ENCODE results near the gene KLK5. TPM values are rescaled to one million over a fixed set of nuclear protein-coding genes. Genes with fewer than 3 reads are reported as not detected.

The KLK5 gene
- total and polyA plus RNA-seq, 4 donors, result 0.44 to 2.5 (median 0.86) TPM

DNA sequence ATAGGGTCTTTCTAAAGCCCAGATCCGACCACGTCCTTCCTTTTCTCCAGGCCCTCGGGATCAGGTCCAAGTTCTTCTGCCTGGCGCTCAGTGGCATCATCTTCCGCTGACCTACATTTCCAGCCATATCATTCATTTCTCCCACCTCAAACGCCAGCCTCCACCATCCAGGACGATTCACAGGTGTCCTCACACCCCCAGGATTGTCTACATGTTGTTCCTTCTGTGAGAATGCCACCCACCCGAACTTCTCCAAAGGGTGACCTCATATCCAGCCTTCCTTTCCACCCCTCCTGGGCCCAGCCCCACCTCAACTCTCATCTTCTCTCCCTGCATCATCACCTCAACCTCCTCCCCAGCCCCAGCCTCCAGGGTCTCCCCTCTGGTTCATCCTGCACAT, 4.7 kb upstream of the KLK5 start:
- H3K36me3 ChIP-seq (ENCODE audit: control insufficient read depth, insufficient read depth, low read length), result no peaks in the 10 kb centered on the region
- H3K4me1 ChIP-seq (ENCODE audit: control insufficient read depth, insufficient read depth, low read length), result no peaks in the 10 kb centered on the region
- no peak overlapping the region for H3K4me3 ChIP-seq (ENCODE audit: low read depth, low read length)
- H3K9me3 ChIP-seq (ENCODE audit: control insufficient read depth, insufficient read depth, low read length), result no peaks in the 10 kb centered on the region
- H3K27ac ChIP-seq (ENCODE audit: low read depth, low read length), result no peak overlapping the region
- WGBS (ENCODE audit: insufficient coverage), result 79% methylated on average over 8 of the region's 8 CpGs
- no peak for DNase-seq (ENCODE audit: low read depth in 4 of 6, low spot score in 6 of 6)
- H3K27me3 ChIP-seq (ENCODE audit: control insufficient read depth, insufficient read depth, low read length), result peaks cover 3% of the 10 kb centered on the region

DNA sequence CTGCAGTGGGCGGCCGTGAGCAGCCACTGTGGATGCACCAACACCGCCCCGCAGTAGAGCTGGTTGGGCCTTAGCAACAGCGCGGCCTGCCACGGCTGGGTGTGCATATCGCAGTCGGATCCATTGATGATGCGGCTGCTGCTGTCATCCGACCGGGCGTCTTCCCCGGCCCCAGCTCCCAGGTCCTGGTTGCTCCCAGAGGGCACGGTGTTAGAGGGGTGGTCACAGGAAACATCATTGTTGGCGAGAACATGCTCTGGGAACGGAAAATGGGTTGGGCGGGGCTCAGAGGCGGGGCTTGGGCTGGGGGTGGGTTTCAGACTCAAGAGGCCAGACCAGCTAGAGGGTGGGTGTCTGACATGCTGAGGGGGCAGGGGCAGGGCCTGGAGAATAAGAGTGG, 3.0 kb downstream of the KLK5 start:
- WGBS (ENCODE audit: insufficient coverage), result 35% methylated on average over 19 of the region's 19 CpGs

DNA sequence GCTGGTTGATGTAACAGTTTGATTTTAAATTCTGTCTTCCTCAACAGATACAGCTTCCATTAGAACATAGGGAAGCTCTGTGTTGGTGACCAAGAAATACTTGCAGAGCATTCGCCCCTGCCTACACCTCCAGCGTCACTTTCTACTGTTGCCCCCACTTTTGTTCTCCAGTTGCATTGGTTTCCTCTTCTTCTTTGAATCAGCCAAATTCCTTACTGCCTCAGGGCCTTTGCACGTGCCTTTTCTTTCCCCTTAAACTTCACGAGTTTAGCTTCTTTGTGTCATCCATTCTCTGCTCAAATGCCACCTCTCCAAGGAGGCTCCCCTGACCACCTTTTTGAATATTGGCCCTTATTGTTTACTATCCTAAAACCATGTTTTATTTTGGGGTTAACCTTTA, 5.7 kb downstream of the KLK5 start:
- 85% methylated on average over 4 of the region's 4 CpGs for WGBS (ENCODE audit: insufficient coverage)
- no peaks in the 10 kb centered on the region for H3K4me1 ChIP-seq (ENCODE audit: control insufficient read depth, insufficient read depth, low read length)
- DNase-seq (ENCODE audit: low read depth in 4 of 6, low spot score in 6 of 6), result no peak
- H3K27me3 ChIP-seq (ENCODE audit: control insufficient read depth, insufficient read depth, low read length), result peaks cover 2% of the 10 kb centered on the region
- no peak overlapping the region for H3K27ac ChIP-seq (ENCODE audit: low read depth, low read length)
- H3K36me3 ChIP-seq (ENCODE audit: control insufficient read depth, insufficient read depth, low read length), result no peaks in the 10 kb centered on the region
- no peaks in the 10 kb centered on the region for H3K9me3 ChIP-seq (ENCODE audit: control insufficient read depth, insufficient read depth, low read length)
- H3K4me3 ChIP-seq (ENCODE audit: low read depth, low read length), result no peak overlapping the region

More for the DNA sequence above, 3.0 kb downstream of the KLK5 start:
- Histone ChIP-seq H3K36me3 (ENCODE audit: control insufficient read depth, insufficient read depth, low read length) (no peaks in the 10 kb centered on the region), H3K27me3 (ENCODE audit: control insufficient read depth, insufficient read depth, low read length) (peaks cover 5% of the 10 kb centered on the region), H3K4me3 (ENCODE audit: low read depth, low read length) (no peak overlapping the region), H3K9me3 (ENCODE audit: control insufficient read depth, insufficient read depth, low read length) (no peaks in the 10 kb centered on the region), H3K4me1 (ENCODE audit: control insufficient read depth, insufficient read depth, low read length) (no peaks in the 10 kb centered on the region), H3K27ac (ENCODE audit: low read depth, low read length) (no peak overlapping the region)
- DNase-seq (ENCODE audit: low read depth in 4 of 6, low spot score in 6 of 6), result no peak

DNA sequence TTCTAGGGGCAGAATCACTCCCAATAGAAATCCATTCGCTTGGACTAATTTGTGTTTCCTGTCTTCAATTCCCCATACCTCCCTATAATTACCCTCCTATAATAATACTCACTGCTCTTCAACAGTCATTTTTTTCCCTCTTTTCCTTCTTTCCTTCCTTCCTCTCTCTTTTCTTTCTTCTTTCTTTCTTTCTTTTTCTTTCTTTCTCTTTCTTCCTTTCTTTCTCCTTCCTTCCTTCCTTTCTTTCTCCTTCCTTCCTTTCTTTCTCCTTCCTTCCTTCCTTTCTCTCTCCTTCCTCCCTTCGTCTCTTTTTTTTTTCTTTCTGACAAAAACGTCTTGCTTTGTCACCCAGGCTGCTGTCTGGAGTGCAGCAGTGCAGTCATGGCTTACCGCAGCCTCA, 8.0 kb downstream of the KLK5 start:
- H3K27me3 ChIP-seq (ENCODE audit: control insufficient read depth, insufficient read depth, low read length), result peaks cover 2% of the 10 kb centered on the region
- 67% methylated on average over 4 of the region's 4 CpGs for WGBS (ENCODE audit: insufficient coverage)

DNA sequence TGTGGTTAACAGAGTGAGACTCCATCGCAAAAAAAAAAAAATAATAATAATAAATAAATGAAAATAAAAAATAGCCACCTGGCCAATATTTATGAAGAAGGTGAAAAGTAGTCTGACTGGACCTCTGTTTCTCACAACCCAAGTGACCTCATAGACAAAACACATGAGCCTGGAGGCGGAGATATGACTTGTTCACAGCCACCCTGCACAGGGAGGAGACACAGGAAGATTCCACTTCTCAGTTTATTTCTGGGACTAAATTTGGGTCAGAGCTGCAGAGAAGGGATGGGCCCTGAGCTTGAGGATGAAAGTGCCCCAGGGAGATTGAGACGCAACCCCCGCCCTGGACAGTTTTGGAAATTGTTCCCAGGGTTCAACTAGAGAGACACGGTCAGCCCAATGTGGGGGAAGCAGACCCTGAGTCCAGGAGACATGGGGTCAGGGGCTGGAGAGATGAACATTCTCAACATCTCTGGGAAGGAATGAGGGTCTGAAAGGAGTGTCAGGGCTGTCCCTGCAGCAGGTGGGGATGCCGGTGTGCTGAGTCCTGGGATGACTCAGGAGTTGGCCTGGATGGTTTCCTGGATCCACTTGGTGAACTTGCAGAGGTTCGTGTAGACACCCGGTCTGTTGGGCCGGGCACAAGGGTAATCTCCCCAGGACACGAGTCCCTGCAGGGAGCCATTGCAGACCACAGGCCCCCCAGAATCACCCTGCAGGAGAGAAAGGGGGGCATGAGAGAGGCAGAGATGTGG, 9.6 kb downstream of the KLK5 start:
- Histone ChIP-seq H3K27ac (ENCODE audit: low read depth, low read length) (no peak overlapping the region), H3K27me3 (ENCODE audit: control insufficient read depth, insufficient read depth, low read length) (peaks cover under 1% of the 10 kb centered on the region), H3K9me3 (ENCODE audit: control insufficient read depth, insufficient read depth, low read length) (no peaks in the 10 kb centered on the region), H3K36me3 (ENCODE audit: control insufficient read depth, insufficient read depth, low read length) (no peaks in the 10 kb centered on the region), H3K4me1 (ENCODE audit: control insufficient read depth, insufficient read depth, low read length) (no peaks in the 10 kb centered on the region), H3K4me3 (ENCODE audit: low read depth, low read length) (no peak overlapping the region)
- 88% methylated on average over 8 of the region's 10 CpGs for WGBS (ENCODE audit: insufficient coverage)
- no peak for DNase-seq (ENCODE audit: low read depth in 4 of 6, low spot score in 6 of 6)

More for the DNA sequence above, 8.0 kb downstream of the KLK5 start:
- Histone ChIP-seq H3K27ac (ENCODE audit: low read depth, low read length) (no peak overlapping the region), H3K4me1 (ENCODE audit: control insufficient read depth, insufficient read depth, low read length) (no peaks in the 10 kb centered on the region), H3K36me3 (ENCODE audit: control insufficient read depth, insufficient read depth, low read length) (no peaks in the 10 kb centered on the region), H3K4me3 (ENCODE audit: low read depth, low read length) (no peak overlapping the region), H3K9me3 (ENCODE audit: control insufficient read depth, insufficient read depth, low read length) (no peaks in the 10 kb centered on the region)
- no peak for DNase-seq (ENCODE audit: low read depth in 4 of 6, low spot score in 6 of 6)

DNA sequence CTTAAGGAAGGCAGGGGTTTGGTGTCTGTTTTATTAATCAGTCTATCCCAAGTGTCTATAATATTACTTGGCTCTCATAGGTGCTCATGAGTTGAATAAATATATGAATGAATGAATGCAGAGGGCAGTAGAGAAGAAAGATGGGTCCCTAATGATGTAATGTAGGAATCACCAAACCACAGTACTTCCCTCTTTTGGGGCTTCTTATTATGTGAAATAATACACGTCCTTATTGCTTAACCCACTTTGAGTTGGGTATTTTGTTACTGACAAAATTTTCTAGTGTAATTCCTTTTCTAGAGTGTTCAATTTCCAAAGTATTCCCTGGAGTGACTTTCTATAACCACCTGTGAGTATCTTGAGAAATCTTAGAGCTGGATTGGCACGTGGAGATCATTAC, 13.2 kb downstream of the KLK5 start:
- Histone ChIP-seq H3K27me3 (ENCODE audit: control insufficient read depth, insufficient read depth, low read length) (no peaks in the 10 kb centered on the region), H3K9me3 (ENCODE audit: control insufficient read depth, insufficient read depth, low read length) (no peaks in the 10 kb centered on the region), H3K27ac (ENCODE audit: low read depth, low read length) (no peak overlapping the region), H3K36me3 (ENCODE audit: control insufficient read depth, insufficient read depth, low read length) (no peaks in the 10 kb centered on the region), H3K4me3 (ENCODE audit: low read depth, low read length) (no peak overlapping the region), H3K4me1 (ENCODE audit: control insufficient read depth, insufficient read depth, low read length) (no peaks in the 10 kb centered on the region)
- DNase-seq (ENCODE audit: low read depth in 4 of 6, low spot score in 6 of 6), result no peak
- no CpG with 5 or more reads among the region's 2 CpGs for WGBS (ENCODE audit: insufficient coverage)

DNA sequence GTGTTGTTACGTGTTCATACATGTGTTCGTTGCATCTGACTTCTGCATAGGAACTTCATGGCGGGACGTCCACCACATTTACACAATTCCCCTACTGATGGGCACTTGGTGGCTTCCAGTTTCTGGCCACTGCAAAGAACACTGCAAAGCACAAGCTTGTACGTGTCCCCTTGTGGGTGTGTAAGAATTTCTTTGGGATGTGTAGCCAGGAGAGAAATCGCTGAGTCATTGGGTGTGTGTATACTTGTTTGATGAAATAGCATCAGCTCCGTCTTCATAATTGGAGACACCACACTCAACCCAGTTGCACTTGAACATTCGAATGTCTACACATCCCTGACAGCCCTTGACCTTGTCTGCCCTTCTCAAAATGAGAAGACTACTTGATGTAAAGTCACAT, 19.2 kb downstream of the KLK5 start:
- WGBS (ENCODE audit: insufficient coverage), result 86% methylated on average over 3 of the region's 8 CpGs
- H3K27me3 ChIP-seq (ENCODE audit: control insufficient read depth, insufficient read depth, low read length), result peaks cover 10% of the 10 kb centered on the region

DNA sequence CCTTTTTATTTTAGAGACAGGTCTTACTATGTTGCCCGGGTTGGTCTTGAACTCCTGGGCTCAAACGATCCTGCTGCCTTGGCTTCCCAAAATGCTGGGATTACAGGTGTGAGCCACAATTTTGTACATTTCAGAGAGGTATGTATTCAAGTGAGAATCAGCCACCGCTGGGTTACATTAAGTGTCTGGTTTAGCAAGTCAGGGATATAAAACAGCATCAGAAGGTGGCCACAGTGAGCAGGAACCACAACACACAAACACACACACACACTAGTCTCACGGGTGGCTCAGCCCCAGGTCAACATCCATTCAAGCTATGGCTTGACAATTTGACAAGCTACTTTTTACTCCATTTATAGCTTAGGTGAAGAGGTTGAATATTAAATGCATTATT, 20.2 kb downstream of the KLK5 start:
- Histone ChIP-seq H3K4me1 (ENCODE audit: control insufficient read depth, insufficient read depth, low read length) (no peaks in the 10 kb centered on the region), H3K27ac (ENCODE audit: low read depth, low read length) (no peak overlapping the region), H3K36me3 (ENCODE audit: control insufficient read depth, insufficient read depth, low read length) (no peaks in the 10 kb centered on the region), H3K4me3 (ENCODE audit: low read depth, low read length) (no peak overlapping the region), H3K27me3 (ENCODE audit: control insufficient read depth, insufficient read depth, low read length) (peaks cover 10% of the 10 kb centered on the region), H3K9me3 (ENCODE audit: control insufficient read depth, insufficient read depth, low read length) (no peaks in the 10 kb centered on the region)
- WGBS (ENCODE audit: insufficient coverage), result no CpG with 5 or more reads among the region's 4 CpGs
- DNase-seq (ENCODE audit: low read depth in 4 of 6, low spot score in 6 of 6), result no peak

More for the DNA sequence above, 19.2 kb downstream of the KLK5 start:
- Histone ChIP-seq H3K4me3 (ENCODE audit: low read depth, low read length) (no peak overlapping the region), H3K4me1 (ENCODE audit: control insufficient read depth, insufficient read depth, low read length) (no peaks in the 10 kb centered on the region), H3K36me3 (ENCODE audit: control insufficient read depth, insufficient read depth, low read length) (no peaks in the 10 kb centered on the region), H3K27ac (ENCODE audit: low read depth, low read length) (no peak overlapping the region), H3K9me3 (ENCODE audit: control insufficient read depth, insufficient read depth, low read length) (no peaks in the 10 kb centered on the region)
- no peak for DNase-seq (ENCODE audit: low read depth in 4 of 6, low spot score in 6 of 6)

DNA sequence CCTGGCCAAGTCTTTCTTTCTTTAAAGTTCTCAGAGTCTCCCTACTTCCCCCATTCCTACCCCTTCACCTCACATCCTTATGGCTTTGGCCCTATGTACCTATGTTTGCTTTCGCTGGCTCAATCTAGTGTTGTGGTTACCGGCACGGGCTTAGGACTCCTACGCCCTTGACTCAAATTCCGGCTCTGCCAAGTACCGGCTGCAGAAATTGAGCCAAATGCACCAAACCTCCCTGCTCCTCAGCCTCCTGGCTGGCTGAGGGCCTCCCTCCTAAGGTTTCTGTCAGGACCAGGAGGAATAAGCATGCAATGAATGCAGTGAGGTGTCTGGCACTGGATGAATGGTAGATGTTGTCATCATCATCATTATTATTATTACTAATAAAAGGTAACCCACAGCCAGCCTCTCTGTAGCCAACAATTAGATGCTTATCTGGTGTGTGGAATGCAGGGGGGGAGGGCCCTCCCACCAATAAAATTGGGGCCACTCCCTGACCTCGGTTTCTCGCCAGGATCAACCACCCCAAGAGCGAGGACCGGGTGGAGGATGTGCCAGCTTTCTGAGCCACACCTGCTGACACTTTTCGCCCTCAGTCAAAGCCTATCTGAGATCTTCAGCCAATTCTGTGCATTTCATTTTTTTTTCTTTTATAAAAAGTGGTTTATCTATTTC, 20.7 kb downstream of the KLK5 start:
- no peak overlapping the region for H3K27ac ChIP-seq (ENCODE audit: low read depth, low read length)
- peaks cover 10% of the 10 kb centered on the region for H3K27me3 ChIP-seq (ENCODE audit: control insufficient read depth, insufficient read depth, low read length)
- H3K4me3 ChIP-seq (ENCODE audit: low read depth, low read length), result no peak overlapping the region
- no peak for DNase-seq (ENCODE audit: low read depth in 4 of 6, low spot score in 6 of 6)
- 76% methylated on average over 9 of the region's 11 CpGs for WGBS (ENCODE audit: insufficient coverage)
- H3K9me3 ChIP-seq (ENCODE audit: control insufficient read depth, insufficient read depth, low read length), result no peaks in the 10 kb centered on the region
- H3K4me1 ChIP-seq (ENCODE audit: control insufficient read depth, insufficient read depth, low read length), result no peaks in the 10 kb centered on the region
- no peaks in the 10 kb centered on the region for H3K36me3 ChIP-seq (ENCODE audit: control insufficient read depth, insufficient read depth, low read length)

DNA sequence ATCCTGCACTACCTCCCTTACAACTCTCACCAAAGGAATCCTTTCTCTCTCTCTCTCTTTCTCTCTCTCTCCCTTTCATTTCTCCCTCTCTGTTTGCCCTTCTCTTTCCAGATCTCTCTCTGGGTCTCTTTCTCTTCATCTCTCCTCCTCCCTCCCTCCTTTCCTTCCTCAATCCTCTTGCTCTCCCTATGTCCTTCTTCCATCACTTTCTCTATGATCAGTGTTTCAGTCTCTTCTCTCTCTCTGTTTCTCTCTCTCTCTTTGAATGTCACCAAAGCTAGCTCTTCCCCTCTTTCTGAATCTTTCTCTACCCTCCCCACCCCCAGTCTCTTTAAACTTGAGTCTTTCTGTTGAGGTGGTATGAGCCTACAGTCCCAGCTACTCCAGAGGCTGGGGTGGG, 21.8 kb downstream of the KLK5 start:
- Histone ChIP-seq H3K4me3 (ENCODE audit: low read depth, low read length) (no peak overlapping the region), H3K4me1 (ENCODE audit: control insufficient read depth, insufficient read depth, low read length) (no peaks in the 10 kb centered on the region), H3K9me3 (ENCODE audit: control insufficient read depth, insufficient read depth, low read length) (no peaks in the 10 kb centered on the region), H3K36me3 (ENCODE audit: control insufficient read depth, insufficient read depth, low read length) (no peaks in the 10 kb centered on the region), H3K27ac (ENCODE audit: low read depth, low read length) (no peak overlapping the region), H3K27me3 (ENCODE audit: control insufficient read depth, insufficient read depth, low read length) (peaks cover 10% of the 10 kb centered on the region)
- DNase-seq (ENCODE audit: low read depth in 4 of 6, low spot score in 6 of 6), result no peak

Data from spinal cord (tissue), 10 donors.